Duodenal mucosa (tissue), 2 donors: ENCODE measurements around the gene CBX8.
"Not testable (repeated sequence)": the region's sequence is repeated elsewhere in the genome, so short reads cannot be mapped to it uniquely, and the experiment has no call there.

Experiments used
- H3K27ac ChIP-seq: one replicate; pipeline ENCODE4 v1.7.0; 2013; ENCODE audit warnings: low read depth, low read length
- H3K27me3 ChIP-seq, 2 donors: one replicate each; pipeline ENCODE4 v1.7.0; 2013; ENCODE audit warnings: low read length in 2 of 2, control low read depth in 1 of 2; ENCODE audit not compliant: insufficient read depth in 2 of 2, control insufficient read depth in 1 of 2
- H3K36me3 ChIP-seq, 2 donors: one replicate each; pipeline ENCODE4 v1.7.0; 2013; ENCODE audit warnings: low read length in 2 of 2, control low read depth in 1 of 2; ENCODE audit not compliant: insufficient read depth in 2 of 2, control insufficient read depth in 1 of 2
- H3K4me1 ChIP-seq, 2 donors: one replicate each; pipeline ENCODE4 v1.7.0; 2013; ENCODE audit warnings: low read length in 2 of 2, control low read depth in 1 of 2; ENCODE audit not compliant: insufficient read depth in 2 of 2, control insufficient read depth in 1 of 2
- H3K4me3 ChIP-seq, 2 donors: one replicate each; pipeline ENCODE4 v1.7.0; 2013; ENCODE audit warnings: low read length in 2 of 2, low read depth in 1 of 2
- H3K9ac ChIP-seq, 2 donors: one replicate each; pipeline ENCODE4 v1.7.0; 2013; ENCODE audit warnings: low read length in 2 of 2, low read depth in 1 of 2
- H3K9me3 ChIP-seq, 2 donors: one replicate each; pipeline ENCODE4 v1.7.0; 2013; ENCODE audit warnings: low read length in 2 of 2, control low read depth in 1 of 2; ENCODE audit not compliant: control insufficient read depth in 1 of 2

CBX8 gene

DNA sequence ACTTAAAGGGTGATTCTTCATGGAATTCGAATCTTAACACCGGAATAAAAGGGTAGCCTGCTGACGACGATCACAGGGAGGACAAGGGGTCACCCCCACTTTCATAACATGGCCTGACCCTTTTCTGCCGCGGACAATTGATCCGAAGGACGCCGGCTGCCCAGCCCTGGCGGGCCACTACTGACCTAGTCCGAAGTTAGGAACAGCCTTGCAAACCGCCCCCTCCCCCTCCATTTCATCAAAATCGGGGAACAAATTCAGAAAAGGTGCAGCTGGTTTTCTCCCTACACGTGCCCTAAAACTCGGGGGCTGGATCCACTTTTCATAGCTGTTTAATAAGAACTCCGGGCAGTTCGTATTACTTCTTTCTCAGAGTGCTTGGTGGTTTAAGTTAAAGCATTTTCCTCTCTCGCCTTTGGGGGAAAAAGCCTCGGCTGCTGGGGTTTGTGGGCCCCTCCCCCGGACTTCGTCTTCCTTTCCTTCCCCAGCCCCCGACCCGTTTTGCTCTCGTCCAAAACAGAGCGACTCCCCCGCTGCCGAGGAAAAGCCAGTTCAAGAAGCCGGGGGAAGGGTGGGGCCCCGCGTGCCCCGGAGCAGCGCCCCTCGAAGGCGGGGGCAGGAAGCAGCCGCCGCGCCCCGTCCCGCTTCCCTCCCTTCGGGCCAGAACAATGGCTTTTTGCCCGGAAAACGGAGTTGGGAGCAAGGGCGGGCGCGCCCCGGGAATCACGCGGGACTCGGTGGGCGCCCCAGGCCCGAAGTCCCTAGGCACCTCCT, 19.6 kb downstream of the CBX8 start:
- no peak overlapping the region for H3K9ac ChIP-seq
- peaks cover 80% of the 10 kb centered on the region in 2 donors for H3K27me3 ChIP-seq
- H3K9me3 ChIP-seq: no peaks in the 10 kb centered on the region
- peak overlapping the region in 1 of 2 donors; percentile 55 for H3K4me3 ChIP-seq
- H3K36me3 ChIP-seq: no peaks in the 10 kb centered on the region
- H3K4me1 ChIP-seq: peaks cover 16 to 17% of the 10 kb centered on the region in 2 donors
- no peak overlapping the region for H3K27ac ChIP-seq

DNA sequence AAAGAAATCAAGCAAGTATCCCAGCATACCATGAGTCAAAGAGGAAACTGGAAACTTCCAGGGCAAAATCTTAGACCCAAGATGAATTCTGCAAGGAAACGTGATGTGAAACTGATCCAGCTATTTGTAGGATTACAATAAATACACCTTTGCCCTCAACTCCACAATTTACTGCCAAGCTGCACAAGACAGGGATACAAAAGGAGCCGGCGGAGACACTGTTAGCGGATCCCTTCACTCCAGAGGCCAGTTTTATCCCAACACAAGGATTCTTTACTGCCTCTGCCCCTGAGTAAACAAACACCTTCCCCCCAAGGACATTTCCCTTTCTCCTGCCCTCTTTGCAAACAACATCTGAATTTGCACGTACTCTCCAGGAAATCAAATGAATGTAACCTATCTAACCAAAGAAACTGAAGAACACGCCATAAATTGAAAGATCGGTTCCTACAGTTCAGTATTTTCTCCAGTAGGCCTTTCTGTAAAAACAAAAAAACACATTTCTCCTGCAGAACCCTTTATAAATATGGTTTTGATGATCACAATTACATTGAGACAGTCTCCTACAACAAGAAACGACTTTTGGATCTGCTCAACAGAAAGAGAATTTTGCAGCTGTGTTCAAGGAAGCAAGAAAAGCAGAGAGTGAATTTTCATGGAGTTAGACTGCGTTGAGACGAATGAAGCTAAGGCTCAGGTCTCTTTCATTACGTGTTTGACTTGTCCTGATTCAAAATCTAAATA, 20.3 kb downstream of the CBX8 start:
- no peak overlapping the region for H3K9ac ChIP-seq
- H3K27me3 ChIP-seq: peaks cover 75 to 76% of the 10 kb centered on the region in 2 donors
- peaks cover 16 to 17% of the 10 kb centered on the region in 2 donors for H3K4me1 ChIP-seq
- H3K9me3 ChIP-seq: no peaks in the 10 kb centered on the region
- no peaks in the 10 kb centered on the region for H3K36me3 ChIP-seq
- H3K4me3 ChIP-seq: no peak overlapping the region
- no peak overlapping the region for H3K27ac ChIP-seq

DNA sequence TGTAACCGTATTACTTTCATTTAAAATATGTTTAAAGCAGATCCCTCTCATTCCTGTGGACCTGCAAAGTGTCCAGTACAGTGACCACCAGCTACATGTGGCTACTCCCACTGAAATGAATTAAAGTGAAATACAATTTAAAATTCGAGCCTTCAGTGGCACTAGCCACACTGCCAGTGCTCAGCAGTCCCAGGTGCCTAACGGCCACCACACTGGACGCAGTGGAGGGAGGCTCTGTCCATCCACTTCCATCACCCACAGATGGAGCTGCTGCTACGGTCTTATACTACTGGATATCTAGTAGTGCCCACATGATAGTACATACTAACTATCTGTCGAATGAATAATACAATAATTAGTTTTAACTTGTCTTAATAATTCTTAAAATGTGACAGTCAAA, 21.2 kb downstream of the CBX8 start:
- H3K9me3 ChIP-seq: no peaks in the 10 kb centered on the region
- no peak overlapping the region for H3K9ac ChIP-seq
- H3K27me3 ChIP-seq: peaks cover 67 to 71% of the 10 kb centered on the region in 2 donors
- H3K4me1 ChIP-seq: peaks cover 16 to 17% of the 10 kb centered on the region in 2 donors
- H3K27ac ChIP-seq: no peak overlapping the region
- H3K4me3 ChIP-seq: no peak overlapping the region
- no peaks in the 10 kb centered on the region for H3K36me3 ChIP-seq

DNA sequence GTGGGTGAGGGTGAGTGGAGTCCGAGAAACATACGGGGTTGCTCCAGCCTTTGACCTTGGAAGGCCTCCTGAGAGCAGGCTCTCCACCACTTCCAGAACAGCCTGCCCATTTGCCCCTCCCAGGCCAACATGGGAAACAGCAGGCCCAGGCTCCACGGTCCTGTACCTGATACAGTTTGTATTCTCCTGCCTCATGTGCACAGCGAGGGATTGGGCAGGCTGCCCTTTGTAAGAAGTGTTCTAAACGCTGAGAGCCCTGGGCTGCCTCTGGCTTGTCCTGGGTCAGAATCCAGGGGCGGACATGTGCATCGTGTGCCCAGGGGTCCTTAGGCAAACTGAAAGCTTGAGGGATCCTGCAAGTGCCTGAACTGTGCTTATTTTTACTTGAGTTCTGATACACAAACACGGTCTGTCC, 22.3 kb downstream of the CBX8 start:
- Histone ChIP-seq H3K27ac (no peak overlapping the region), H3K4me3 (no peak overlapping the region), H3K9me3 (no peaks in the 10 kb centered on the region), H3K9ac (no peak overlapping the region), H3K36me3 (no peaks in the 10 kb centered on the region), H3K27me3 (peaks cover 64 to 66% of the 10 kb centered on the region in 2 donors), H3K4me1 (peaks cover 16 to 17% of the 10 kb centered on the region in 2 donors)

DNA sequence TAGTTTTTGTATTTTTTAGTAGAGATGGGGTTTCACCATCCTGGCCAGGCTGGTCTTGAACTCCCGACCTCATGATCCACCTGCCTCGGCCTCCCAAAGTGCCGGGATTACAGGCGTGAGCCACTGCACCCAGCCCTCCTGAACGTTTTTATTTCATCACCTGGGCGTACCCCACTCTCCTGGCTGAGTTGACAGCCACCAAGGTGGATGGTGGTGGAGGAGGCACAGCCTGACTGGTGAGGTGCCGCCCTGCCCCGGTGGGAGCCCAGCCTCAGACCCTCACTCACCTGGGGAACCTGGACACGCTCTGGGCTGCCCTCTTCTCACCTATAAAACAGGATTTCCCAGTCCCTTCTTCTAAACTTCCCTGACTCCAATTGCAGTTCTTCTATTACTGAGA, 24.2 kb downstream of the CBX8 start:
- not testable (repeated sequence) for H3K4me1 ChIP-seq, H3K27ac ChIP-seq, H3K9me3 ChIP-seq, H3K9ac ChIP-seq, H3K4me3 ChIP-seq, H3K36me3 ChIP-seq
- H3K27me3 ChIP-seq: peaks cover 57 to 59% of the 10 kb centered on the region in 2 donors

DNA sequence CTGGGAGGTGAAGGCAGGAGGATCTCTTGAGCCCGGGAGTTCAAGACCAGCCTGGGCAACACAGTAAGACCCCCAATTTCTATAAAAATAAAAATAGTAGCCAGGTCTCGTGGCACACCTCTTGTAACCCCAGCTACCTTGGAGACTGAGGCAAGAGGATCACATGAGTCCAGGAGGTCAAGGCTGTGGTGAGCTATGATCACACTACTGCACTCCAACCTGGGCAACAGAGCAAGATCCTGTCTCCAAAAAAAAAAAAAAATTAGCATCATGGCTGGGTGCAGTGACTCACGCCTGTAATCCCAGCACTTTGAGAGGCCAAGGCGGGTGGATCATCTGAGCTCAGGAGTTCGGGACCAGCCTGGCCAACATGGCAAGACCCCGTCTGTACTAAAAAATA, 25.6 kb downstream of the CBX8 start:
- Histone ChIP-seq H3K36me3 (no peaks in the 10 kb centered on the region), H3K27ac (no peak overlapping the region), H3K9ac (no peak overlapping the region), H3K27me3 (peaks cover 43 to 46% of the 10 kb centered on the region in 2 donors), H3K4me1 (no peaks in the 10 kb centered on the region), H3K4me3 (no peak overlapping the region), H3K9me3 (no peaks in the 10 kb centered on the region)

DNA sequence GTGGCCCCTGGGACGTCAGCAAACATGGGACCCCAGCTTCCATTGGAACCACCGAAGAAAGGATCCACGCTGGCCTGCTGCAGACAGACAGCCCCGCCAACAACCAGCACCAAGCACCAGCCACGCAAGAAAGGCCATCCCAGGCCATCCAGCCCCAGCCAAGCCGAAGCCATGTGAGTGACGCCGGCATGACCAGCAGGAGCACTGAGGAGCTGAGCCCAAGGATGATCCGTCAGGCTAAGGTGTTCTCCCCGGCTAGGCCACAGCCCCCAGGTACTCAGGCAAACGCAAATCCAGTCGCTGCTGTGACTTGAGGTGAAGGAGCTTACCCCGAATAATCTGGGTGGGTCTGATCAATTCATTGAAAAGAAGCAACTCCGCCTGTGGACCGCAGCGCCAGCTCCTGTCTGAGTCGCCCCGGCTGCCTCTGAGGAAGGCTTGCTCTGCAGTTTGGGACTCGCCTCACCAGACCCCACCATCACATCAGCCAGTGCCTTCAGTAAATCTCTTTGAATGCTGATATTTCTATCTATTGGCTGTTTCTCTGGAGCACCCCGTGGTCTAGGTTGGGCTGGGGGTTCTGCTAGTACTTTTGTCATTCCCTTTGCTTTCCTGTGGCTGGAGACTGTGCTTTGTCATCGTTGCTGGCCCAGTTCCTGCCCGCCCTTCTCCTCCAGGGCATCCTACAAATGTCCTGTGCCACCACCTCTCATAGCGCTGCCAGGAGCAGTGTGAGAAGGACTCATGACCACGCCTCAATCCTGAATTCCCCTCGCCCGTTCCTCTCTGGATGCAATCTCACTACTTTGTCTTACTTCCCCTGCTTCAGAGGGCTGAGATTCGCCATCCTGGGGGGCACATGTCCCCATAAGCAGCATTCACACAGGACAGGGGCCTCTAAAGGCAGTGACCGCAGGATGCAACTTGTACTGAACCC, 27.0 kb downstream of the CBX8 start:
- peaks cover 29 to 32% of the 10 kb centered on the region in 2 donors for H3K27me3 ChIP-seq
- H3K4me3 ChIP-seq: no peak overlapping the region
- H3K36me3 ChIP-seq: no peaks in the 10 kb centered on the region
- H3K4me1 ChIP-seq: no peaks in the 10 kb centered on the region
- no peak overlapping the region for H3K27ac ChIP-seq
- H3K9ac ChIP-seq: no peak overlapping the region
- no peaks in the 10 kb centered on the region for H3K9me3 ChIP-seq

DNA sequence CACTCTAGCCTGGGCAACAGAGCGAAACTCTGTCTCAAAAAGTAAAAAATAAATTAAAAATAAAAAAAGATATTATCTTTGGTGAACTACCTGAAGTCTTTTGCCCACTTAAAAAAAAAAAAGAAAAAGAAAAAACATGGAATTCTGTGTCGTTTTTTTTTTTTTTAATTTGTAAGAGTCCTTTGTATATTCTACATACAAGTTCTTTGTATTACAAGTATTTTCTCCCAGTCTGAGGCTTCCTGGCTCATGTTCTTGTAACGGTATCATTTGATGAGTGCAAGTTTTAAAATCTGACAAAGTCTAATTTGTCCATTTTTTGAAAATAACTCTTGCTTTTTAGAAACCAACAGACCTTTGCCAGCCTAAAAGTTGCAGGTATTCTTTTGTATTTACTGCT, 31.2 kb downstream of the CBX8 start:
- Histone ChIP-seq H3K27ac (no peak overlapping the region), H3K9ac (no peak overlapping the region), H3K36me3 (no peaks in the 10 kb centered on the region), H3K27me3 (peaks cover 9 to 12% of the 10 kb centered on the region in 2 donors), H3K4me3 (no peak overlapping the region), H3K4me1 (no peaks in the 10 kb centered on the region), H3K9me3 (no peaks in the 10 kb centered on the region)

DNA sequence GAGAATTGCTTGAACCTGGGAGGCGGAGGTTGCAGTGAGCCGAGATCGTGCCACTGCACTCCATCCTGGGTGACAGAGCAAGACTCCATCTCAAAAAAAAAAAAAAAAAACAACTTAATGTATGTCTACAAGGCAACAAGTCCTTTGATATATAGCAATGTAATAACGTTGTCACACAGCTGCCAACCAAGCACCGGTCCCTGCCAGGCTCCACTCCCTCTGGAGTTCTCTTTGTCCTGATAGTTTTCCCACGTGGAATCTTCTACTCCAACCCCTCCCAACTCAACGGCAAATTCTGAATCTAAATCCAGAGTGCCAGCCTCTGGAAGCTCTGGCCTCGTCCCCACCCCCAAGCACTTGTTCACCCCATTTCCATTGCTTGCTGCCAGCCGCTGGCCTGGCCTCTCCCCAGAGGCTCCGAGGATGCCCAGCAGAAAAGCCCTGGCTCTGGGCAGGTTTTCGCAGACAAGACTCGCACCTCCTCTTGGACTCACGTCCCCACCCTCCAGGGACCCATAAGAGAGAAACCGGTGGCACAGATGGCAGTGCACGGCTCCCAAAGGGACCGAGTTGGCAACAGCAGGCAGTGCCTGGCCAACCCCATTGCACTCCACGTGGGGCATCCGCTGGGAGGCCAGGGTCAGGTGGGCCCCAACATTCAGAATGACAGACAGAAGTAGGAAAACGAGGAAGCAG, 34.8 kb downstream of the CBX8 start:
- Histone ChIP-seq H3K36me3 (no peaks in the 10 kb centered on the region), H3K4me3 (no peak overlapping the region), H3K9ac (no peak overlapping the region), H3K9me3 (no peaks in the 10 kb centered on the region), H3K27ac (no peak overlapping the region), H3K4me1 (no peaks in the 10 kb centered on the region), H3K27me3 (peaks cover 0 to 3% of the 10 kb centered on the region in 2 donors)
